Loucy (cell line): Measurements from ENCODE around the gene ACSBG1.

Experiments
- CTCF ChIP-seq: fragments of 200-600 bp; sonication (generic); conservative IDR thresholded peaks from 2 replicates; pipeline ENCODE4 v1.5.1; 2014; ENCODE audit warnings: mild to moderate bottlenecking, antibody characterized with exemption, low read length
- EZH2phosphoT487 ChIP-seq: fragments of 200-600 bp; IDR thresholded peaks from 2 replicates; pipeline ENCODE4 v1.6.1; 2018; ENCODE audit warnings: antibody characterized with exemption, mild to moderate bottlenecking, moderate library complexity, borderline replicate concordance

GRCh38 chr15:78263351-78263781, 29.0 kb upstream of the ACSBG1 start:
- no peak for TF ChIP-seq CTCF
- TF ChIP-seq EZH2phosphoT487: no peak
